HuH-7.5 (cell line): Measurements from ENCODE around the gene ALKAL2.

Source experiments
- DNase-seq: peaks from one replicate; pipeline ENCODE4 v3.0.0; 2011; ENCODE audit warnings: low spot score

ALKAL2 gene

GRCh38 chr2:244547-244946 is 43.3 kb downstream of the ALKAL2 start:
- no peak for DNase-seq

GRCh38 chr2:238869-239268 is 49.0 kb downstream of the ALKAL2 start:
- no peak for DNase-seq

- no peak for DNase-seq
These were observed 49.5 kb downstream of the ALKAL2 start for GRCh38 chr2:238431-238830.

- no peak for DNase-seq
These were observed 50.0 kb downstream of the ALKAL2 start for GRCh38 chr2:237878-238277.

- DNase-seq = no peak
These were observed 50.8 kb downstream of the ALKAL2 start for GRCh38 chr2:236993-237539.

GRCh38 chr2:234421-234820 is 53.5 kb downstream of the ALKAL2 start:
- DNase-seq = peak; percentile 12

- DNase-seq = no peak
These were observed 54.9 kb downstream of the ALKAL2 start for GRCh38 chr2:233030-233429.

- no peak for DNase-seq
These were observed 56.2 kb downstream of the ALKAL2 start for GRCh38 chr2:231521-232185.
